Stomach smooth muscle (tissue), 2 donors: Measurements from ENCODE around the gene PLCB1.

Experiments used
- H3K27ac ChIP-seq: one replicate; pipeline ENCODE4 v1.7.0; 2013; ENCODE audit warnings: mild to moderate bottlenecking, low read length, inconsistent platforms
- H3K27me3 ChIP-seq, 2 donors: one replicate each; pipeline ENCODE4 v1.7.0; 2013; ENCODE audit warnings: low read length in 2 of 2; ENCODE audit not compliant: insufficient read depth in 2 of 2, control insufficient read depth in 1 of 2
- H3K36me3 ChIP-seq, 2 donors: one replicate each; pipeline ENCODE4 v1.7.0; 2013; ENCODE audit warnings: low read length in 2 of 2; ENCODE audit not compliant: control insufficient read depth in 2 of 2, insufficient read depth in 2 of 2
- H3K4me1 ChIP-seq: one replicate; pipeline ENCODE4 v1.7.0; 2013; ENCODE audit warnings: low read length; ENCODE audit not compliant: control insufficient read depth, insufficient read depth
- H3K4me3 ChIP-seq, 2 donors: one replicate each; pipeline ENCODE4 v1.7.0; 2013; ENCODE audit warnings: low read length in 2 of 2
- H3K9ac ChIP-seq, 2 donors: one replicate each; pipeline ENCODE4 v1.7.0; 2013; ENCODE audit warnings: low read length in 2 of 2, mild to moderate bottlenecking in 1 of 2
- H3K9me3 ChIP-seq, 2 donors: one replicate each; pipeline ENCODE4 v1.7.0; 2013; ENCODE audit warnings: low read length in 2 of 2; ENCODE audit not compliant: control insufficient read depth in 2 of 2
- donor health status: healthy.
- donor health status: Pancreatic carcinoma.

Gene PLCB1

DNA sequence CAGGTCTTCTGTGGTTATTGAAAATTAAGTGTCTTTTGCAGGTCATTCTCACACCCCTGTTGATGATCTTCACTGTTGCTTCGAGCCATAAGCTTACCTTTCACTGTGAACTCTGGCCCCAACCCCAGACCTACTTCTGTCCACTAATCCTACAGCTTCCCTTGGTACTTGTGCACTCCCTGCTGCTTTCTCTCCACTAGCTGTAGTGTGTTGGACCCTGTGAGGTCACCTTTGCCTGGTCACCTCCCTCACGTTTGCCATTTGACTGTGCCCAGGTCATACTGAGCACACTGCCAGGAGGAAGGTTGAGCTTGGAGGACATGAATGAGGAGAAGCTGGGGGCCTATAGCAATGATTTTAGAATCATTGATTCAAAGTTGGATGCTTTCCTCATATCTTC lies 94.0 kb downstream of the PLCB1 start:
- Histone ChIP-seq H3K4me1 (no peaks in the 10 kb centered on the region), H3K9ac (no peak overlapping the region), H3K36me3 (no peaks in the 10 kb centered on the region), H3K9me3 (no peaks in the 10 kb centered on the region), H3K27ac (no peak overlapping the region), H3K4me3 (no peak overlapping the region), H3K27me3 (no peaks in the 10 kb centered on the region)

DNA sequence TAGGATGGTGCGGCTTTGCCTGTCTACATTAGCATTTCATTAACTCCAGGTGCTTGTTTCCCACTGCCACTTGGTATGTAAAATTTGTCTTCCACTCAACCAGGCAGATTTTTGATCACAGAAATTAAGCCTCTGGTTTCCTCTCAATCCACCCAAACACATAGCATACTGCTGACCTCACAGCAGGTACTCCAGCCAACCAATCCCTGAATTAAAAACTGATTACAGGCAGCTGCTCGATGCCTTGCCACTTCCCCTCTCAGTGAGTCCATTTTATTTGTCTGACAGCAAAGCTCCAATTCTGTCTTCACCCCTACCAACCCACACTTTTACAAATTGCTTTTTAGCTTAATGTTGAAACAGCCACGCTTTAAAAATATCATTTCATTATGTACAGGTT lies 95.2 kb downstream of the PLCB1 start:
- Histone ChIP-seq H3K36me3 (no peaks in the 10 kb centered on the region), H3K4me3 (no peak overlapping the region), H3K9me3 (no peaks in the 10 kb centered on the region), H3K4me1 (peaks cover 2% of the 10 kb centered on the region), H3K27ac (no peak overlapping the region), H3K27me3 (no peaks in the 10 kb centered on the region), H3K9ac (no peak overlapping the region)

DNA sequence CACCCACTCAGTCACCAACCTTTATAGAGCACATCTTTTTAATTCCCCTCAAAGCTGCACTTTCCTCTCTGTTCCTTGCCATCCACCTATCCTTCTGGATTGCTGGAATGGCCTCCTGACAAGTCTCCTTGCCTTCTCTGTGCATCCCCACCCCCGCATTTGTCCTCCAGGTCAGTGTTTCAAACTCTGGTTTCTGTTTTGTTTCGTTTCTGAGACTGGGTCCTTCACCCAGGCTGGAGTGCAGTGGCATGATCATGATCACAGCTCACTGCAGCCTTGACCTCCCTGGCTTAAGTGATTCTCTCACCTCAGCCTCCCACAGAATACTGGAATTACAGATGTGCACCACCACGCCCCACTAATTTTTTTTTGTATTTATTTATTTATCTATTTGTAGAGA lies 96.2 kb downstream of the PLCB1 start:
- Histone ChIP-seq H3K4me3 (no peak overlapping the region), H3K27me3 (no peaks in the 10 kb centered on the region), H3K27ac (no peak overlapping the region), H3K9me3 (no peaks in the 10 kb centered on the region), H3K9ac (no peak overlapping the region), H3K36me3 (no peaks in the 10 kb centered on the region), H3K4me1 (peaks cover 7% of the 10 kb centered on the region)

DNA sequence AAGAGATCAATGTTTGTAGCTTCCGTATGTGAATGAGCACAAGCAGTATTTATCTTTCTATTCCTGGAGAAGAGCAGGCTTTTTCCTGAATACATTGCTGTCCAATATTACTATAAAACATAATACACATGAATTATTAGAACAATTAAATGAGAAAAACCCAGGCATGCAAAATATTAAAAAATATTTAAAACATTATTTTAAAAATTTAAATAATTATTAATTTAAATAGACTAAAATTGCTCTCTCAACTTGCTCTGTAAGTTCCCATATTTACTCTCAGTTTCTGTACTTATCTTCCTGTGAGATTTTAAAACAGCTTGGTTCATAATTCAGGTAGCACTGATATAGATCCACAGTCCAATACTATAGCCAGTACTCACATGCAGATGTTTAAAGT lies 97.0 kb downstream of the PLCB1 start:
- H3K36me3 ChIP-seq, result no peaks in the 10 kb centered on the region
- no peak overlapping the region for H3K27ac ChIP-seq
- no peak overlapping the region for H3K9ac ChIP-seq
- no peaks in the 10 kb centered on the region for H3K27me3 ChIP-seq
- peaks cover 12% of the 10 kb centered on the region for H3K4me1 ChIP-seq
- H3K9me3 ChIP-seq, result no peaks in the 10 kb centered on the region
- no peak overlapping the region for H3K4me3 ChIP-seq

DNA sequence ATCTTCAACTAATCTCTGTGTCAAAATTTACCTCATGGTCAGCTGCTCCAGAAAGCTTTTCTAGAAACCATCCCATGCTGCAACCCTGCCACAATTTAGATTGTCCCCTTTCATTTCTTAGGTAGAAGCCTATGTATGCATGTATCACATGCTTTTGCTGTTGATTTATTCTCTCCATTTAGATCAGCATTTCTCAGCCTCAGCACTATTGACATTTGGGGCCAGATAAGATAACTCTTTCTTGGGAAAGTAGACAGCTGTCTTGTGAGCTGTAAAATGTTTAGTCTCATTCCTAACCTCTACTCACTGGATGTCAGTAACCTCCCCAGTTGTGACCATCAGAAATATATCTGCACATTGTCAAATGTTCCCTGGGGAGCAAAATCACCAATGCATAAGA lies 99.0 kb downstream of the PLCB1 start:
- Histone ChIP-seq H3K36me3 (no peaks in the 10 kb centered on the region), H3K9ac (no peak overlapping the region), H3K9me3 (no peaks in the 10 kb centered on the region), H3K4me1 (peaks cover 12% of the 10 kb centered on the region), H3K27ac (no peak overlapping the region), H3K27me3 (no peaks in the 10 kb centered on the region), H3K4me3 (no peak overlapping the region)

DNA sequence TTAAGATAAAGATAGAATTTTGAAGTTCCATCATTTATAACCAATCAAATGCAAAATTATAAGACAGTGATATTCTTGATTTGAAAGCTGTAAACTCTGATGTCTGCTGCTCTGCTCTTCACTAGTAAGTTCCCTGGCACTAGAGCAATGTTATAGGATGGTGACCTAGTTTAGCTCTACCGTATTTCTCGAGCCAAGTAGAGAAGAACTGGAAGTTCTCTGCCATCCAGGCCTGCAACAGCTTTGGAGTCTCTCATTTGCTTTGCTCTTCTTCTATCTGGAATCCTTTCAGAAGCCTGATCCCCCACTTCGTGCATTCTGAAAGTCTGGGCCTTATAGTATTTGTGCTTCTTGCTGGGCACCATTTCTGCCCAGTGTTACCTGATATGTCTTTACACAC lies 100.3 kb downstream of the PLCB1 start:
- Histone ChIP-seq H3K27me3 (no peaks in the 10 kb centered on the region), H3K4me1 (peaks cover 12% of the 10 kb centered on the region), H3K36me3 (no peaks in the 10 kb centered on the region), H3K27ac (no peak overlapping the region), H3K9me3 (no peaks in the 10 kb centered on the region), H3K9ac (no peak overlapping the region), H3K4me3 (peak overlapping the region in 1 of 2 donors; percentile 30)

DNA sequence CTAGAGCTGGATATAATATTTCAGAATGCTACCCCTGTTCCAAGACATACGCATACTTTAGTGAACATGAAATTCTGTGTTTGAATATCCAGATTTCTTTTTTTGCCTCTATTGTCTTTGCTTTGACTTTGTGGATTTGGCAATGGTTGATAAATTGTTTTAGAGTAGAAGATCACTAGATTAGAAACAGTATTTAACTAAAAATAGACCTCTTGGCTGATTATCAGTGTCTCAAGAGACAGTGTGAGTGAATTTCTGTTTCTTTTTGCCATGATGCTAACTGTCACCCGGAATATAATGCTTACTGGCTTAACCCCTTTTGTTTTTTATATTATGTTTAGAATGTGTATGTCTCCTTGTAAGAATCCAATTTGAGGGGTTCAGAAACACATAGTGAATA lies 102.5 kb downstream of the PLCB1 start:
- H3K9ac ChIP-seq, result no peak overlapping the region
- H3K4me3 ChIP-seq, result no peak overlapping the region
- H3K36me3 ChIP-seq, result no peaks in the 10 kb centered on the region
- H3K27me3 ChIP-seq, result no peaks in the 10 kb centered on the region
- no peak overlapping the region for H3K27ac ChIP-seq
- no peaks in the 10 kb centered on the region for H3K9me3 ChIP-seq
- peaks cover 12% of the 10 kb centered on the region for H3K4me1 ChIP-seq

DNA sequence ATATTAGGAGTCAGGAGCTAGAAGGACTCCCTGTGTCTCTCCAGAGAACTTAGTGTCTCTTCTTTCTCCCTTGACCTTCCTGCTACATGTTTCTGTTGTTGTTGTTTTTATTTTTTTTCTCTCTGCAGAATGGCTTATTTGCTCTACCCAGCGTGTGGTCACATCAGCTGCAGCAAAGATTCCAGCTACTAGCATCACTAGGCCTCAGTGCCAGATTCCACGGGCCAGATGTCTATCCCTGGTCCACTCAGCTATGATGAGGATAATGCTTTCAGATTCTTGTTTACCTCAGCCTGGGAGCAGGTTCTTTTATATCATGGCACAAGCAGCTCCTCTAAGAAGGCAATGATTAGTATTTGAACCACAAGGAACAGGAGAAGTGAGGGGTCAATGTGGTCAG lies 110.0 kb downstream of the PLCB1 start:
- Histone ChIP-seq H3K9ac (no peak overlapping the region), H3K9me3 (no peaks in the 10 kb centered on the region), H3K36me3 (no peaks in the 10 kb centered on the region), H3K4me3 (no peak overlapping the region), H3K27me3 (no peaks in the 10 kb centered on the region), H3K27ac (no peak overlapping the region), H3K4me1 (no peaks in the 10 kb centered on the region)

DNA sequence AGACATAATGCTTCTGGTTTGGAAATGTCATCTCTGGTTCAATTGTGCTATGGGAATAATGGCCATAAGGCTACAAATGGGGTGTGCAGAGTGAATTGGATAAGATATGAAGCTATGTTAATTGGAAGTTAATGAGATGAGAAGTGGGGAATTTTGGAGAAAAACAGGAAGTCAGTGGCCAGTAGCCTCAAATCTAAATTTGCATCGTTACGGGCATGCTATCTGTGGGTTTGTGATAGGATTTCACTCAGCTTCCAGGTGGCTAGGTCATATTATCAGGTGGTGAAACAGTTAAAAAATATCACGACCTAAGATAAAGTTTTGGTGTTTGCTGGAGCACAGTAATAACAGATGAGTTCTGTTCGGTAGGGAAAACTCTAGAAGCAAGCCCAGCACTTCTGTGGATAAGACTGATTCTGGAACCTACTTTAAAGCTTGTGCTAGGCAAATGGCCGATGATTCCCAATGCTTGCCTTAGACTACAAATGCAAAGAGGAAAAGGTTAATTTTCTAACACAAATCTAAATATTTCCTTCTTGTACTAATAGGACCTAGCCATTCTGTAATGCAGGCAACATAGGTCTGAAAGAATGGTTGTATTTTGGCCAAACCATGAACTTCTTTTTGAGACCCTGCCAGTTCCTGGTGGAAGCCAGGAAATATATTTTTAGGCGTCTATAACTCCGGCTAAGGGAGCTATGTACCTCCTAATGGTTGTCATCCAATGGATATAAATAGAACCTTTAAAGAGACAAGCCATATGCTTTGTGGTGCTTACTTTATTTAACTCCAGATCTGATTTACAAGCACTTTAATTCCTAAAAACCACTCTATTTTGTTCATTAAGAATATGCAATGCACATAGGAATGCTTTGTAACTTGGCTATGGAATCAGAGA lies 111.0 kb downstream of the PLCB1 start:
- H3K36me3 ChIP-seq, result no peaks in the 10 kb centered on the region
- no peaks in the 10 kb centered on the region for H3K9me3 ChIP-seq
- no peak overlapping the region for H3K27ac ChIP-seq
- no peak overlapping the region for H3K9ac ChIP-seq
- H3K27me3 ChIP-seq, result no peaks in the 10 kb centered on the region
- no peak overlapping the region for H3K4me3 ChIP-seq
- H3K4me1 ChIP-seq, result no peaks in the 10 kb centered on the region

DNA sequence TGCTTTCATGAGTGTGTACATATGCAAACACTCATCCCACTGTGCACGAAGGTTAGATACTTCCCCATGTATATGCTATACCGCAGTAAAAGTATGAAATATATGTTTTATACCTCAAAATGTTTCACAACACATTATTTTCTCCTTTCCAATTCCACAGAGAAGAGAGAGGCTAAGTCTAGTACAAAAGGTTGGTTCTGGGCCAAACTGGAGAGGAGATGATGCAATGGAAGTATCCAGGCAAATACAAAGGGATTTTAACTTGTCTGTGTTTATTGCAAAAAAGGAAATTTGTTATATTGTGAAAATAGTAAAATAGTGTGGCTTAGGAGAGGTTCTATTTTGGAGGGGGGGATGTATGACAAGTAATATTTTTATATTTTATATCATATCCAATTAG lies 112.6 kb downstream of the PLCB1 start:
- no peak overlapping the region for H3K27ac ChIP-seq
- H3K27me3 ChIP-seq, result no peaks in the 10 kb centered on the region
- H3K4me3 ChIP-seq, result no peak overlapping the region
- no peaks in the 10 kb centered on the region for H3K4me1 ChIP-seq
- H3K9ac ChIP-seq, result no peak overlapping the region
- H3K36me3 ChIP-seq, result no peaks in the 10 kb centered on the region
- no peaks in the 10 kb centered on the region for H3K9me3 ChIP-seq

DNA sequence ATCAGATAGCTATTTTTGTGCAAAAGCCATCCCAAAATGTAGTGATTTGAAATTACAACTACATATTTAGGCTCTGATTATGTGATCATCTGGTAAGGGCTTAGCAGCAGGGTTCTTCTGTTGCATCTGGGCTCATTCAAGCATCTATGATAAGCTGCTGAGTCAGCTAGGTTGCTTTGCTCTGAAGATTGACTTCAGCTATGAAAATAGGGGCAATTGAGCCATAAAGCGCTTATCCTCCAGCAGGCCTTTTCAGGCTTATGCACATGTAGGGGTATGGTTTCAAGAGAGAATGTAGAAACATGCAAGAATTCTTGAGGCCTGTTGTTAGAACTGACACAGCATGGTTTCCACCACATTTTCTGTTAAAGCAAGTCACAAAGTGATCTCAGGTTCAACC lies 114.1 kb downstream of the PLCB1 start:
- Histone ChIP-seq H3K9me3 (no peaks in the 10 kb centered on the region), H3K4me3 (no peak overlapping the region), H3K36me3 (no peaks in the 10 kb centered on the region), H3K9ac (no peak overlapping the region), H3K27ac (no peak overlapping the region), H3K4me1 (peaks cover 3% of the 10 kb centered on the region), H3K27me3 (no peaks in the 10 kb centered on the region)
